ENCODE measurements around the gene KCNQ1. TPM values are rescaled to one million over a fixed set of nuclear protein-coding genes. Genes with fewer than 3 reads are reported as not detected.

KCNQ1 gene
- total RNA-seq, 3 donors from 2014 or later (not counting 1 experiment from before 2014, with no cell fraction given) = 1.9 to 7.8 (median 3.3) TPM

DNA sequence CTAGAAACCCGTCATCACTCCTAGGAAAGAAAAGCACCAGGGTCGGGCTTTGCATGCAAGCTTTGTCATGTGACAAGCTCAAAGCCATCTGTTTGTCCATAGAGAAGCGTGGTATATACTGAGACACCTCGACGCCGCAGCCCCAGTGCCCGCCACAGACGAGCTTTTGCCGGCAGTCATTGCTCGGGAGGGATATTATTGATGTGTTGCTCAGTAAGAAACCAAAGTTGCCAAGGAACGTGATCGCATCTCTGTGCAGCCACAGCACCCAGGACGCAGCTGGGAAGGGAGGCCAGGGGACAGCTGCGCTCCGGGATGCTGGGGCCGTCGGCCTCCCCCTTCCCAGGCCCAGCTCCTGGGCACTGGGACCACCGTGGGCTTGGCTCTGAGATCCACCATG, 344.5 kb downstream of the KCNQ1 start:
- no peak for ATAC-seq
- DNase-seq = peak in 1 of 2 donors; percentile 9
- H3K4me3 Mint-ChIP-seq = no peak overlapping the region
- no peak overlapping the region for H3K27ac ChIP-seq (ENCODE audit: low read length)
- H3K27me3 Mint-ChIP-seq (ENCODE audit: low read depth in 2 of 2) = peaks cover 19 to 39% of the 10 kb centered on the region in 2 donors
- TF ChIP-seq, protein P1, sequence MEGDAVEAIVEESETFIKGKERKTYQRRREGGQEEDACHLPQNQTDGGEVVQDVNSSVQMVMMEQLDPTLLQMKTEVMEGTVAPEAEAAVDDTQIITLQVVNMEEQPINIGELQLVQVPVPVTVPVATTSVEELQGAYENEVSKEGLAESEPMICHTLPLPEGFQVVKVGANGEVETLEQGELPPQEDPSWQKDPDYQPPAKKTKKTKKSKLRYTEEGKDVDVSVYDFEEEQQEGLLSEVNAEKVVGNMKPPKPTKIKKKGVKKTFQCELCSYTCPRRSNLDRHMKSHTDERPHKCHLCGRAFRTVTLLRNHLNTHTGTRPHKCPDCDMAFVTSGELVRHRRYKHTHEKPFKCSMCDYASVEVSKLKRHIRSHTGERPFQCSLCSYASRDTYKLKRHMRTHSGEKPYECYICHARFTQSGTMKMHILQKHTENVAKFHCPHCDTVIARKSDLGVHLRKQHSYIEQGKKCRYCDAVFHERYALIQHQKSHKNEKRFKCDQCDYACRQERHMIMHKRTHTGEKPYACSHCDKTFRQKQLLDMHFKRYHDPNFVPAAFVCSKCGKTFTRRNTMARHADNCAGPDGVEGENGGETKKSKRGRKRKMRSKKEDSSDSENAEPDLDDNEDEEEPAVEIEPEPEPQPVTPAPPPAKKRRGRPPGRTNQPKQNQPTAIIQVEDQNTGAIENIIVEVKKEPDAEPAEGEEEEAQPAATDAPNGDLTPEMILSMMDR (IDR thresholded peaks at IDR 0.05) = no peak
- no peaks in the 10 kb centered on the region for H3K36me3 ChIP-seq (ENCODE audit: control insufficient read depth, insufficient read depth, low read length)
- peaks cover 11% of the 10 kb centered on the region for H3K4me1 ChIP-seq (ENCODE audit: control insufficient read depth, insufficient read depth, low read length)
- intact Hi-C loops (cut with micrococcal nuclease) = no loop called here
- no peaks in the 10 kb centered on the region for H3K36me3 Mint-ChIP-seq
- no peaks in the 10 kb centered on the region for H3K9me3 Mint-ChIP-seq
- H3K4me1 Mint-ChIP-seq = peaks cover 0 to 6% of the 10 kb centered on the region in 2 donors
- H3K4me3 ChIP-seq (ENCODE audit: low read length) = no peak overlapping the region
- WGBS (ENCODE audit: insufficient coverage) = 92% methylated on average over 18 of the region's 18 CpGs
- H3K9me3 ChIP-seq (ENCODE audit: control insufficient read depth, insufficient read depth, low read length) = no peaks in the 10 kb centered on the region
- H3K27me3 ChIP-seq (ENCODE audit: control insufficient read depth, insufficient read depth, low read length) = peaks cover 5% of the 10 kb centered on the region
- no peak overlapping the region for H3K27ac Mint-ChIP-seq

- no peak overlapping the region for H3K4me3 ChIP-seq (ENCODE audit: low read length)
- Mint-ChIP-seq H3K4me3 (no peak overlapping the region), H3K36me3 (no peaks in the 10 kb centered on the region), H3K27ac (no peak overlapping the region), H3K4me1 (peaks cover 0 to 6% of the 10 kb centered on the region in 2 donors), H3K27me3 (ENCODE audit: low read depth in 2 of 2) (peaks cover 19 to 39% of the 10 kb centered on the region in 2 donors), H3K9me3 (no peaks in the 10 kb centered on the region)
- WGBS (ENCODE audit: insufficient coverage) = 80% methylated on average over 5 of the region's 6 CpGs
- peaks cover 5% of the 10 kb centered on the region for H3K27me3 ChIP-seq (ENCODE audit: control insufficient read depth, insufficient read depth, low read length)
- intact Hi-C loops (cut with micrococcal nuclease) = no loop called here
- ATAC-seq (no peak), DNase-seq (peak in 1 of 2 donors; percentile 12)
- TF ChIP-seq, protein P1 (IDR thresholded peaks at IDR 0.05) = no peak
- no peaks in the 10 kb centered on the region for H3K9me3 ChIP-seq (ENCODE audit: control insufficient read depth, insufficient read depth, low read length)
- peaks cover 11% of the 10 kb centered on the region for H3K4me1 ChIP-seq (ENCODE audit: control insufficient read depth, insufficient read depth, low read length)
- H3K36me3 ChIP-seq (ENCODE audit: control insufficient read depth, insufficient read depth, low read length) = no peaks in the 10 kb centered on the region
- H3K27ac ChIP-seq (ENCODE audit: low read length) = no peak overlapping the region
These were observed 345.2 kb downstream of the KCNQ1 start for GRCh38 chr11:2789791-2790567.

GRCh38 chr11:2790568-2790921, 345.7 kb downstream of the KCNQ1 start:
- Histone ChIP-seq H3K4me3 (ENCODE audit: low read length) (no peak overlapping the region), H3K36me3 (ENCODE audit: control insufficient read depth, insufficient read depth, low read length) (no peaks in the 10 kb centered on the region), H3K4me1 (ENCODE audit: control insufficient read depth, insufficient read depth, low read length) (peaks cover 11% of the 10 kb centered on the region), H3K9me3 (ENCODE audit: control insufficient read depth, insufficient read depth, low read length) (no peaks in the 10 kb centered on the region), H3K27me3 (ENCODE audit: control insufficient read depth, insufficient read depth, low read length) (peaks cover 5% of the 10 kb centered on the region), H3K27ac (ENCODE audit: low read length) (no peak overlapping the region)
- ATAC-seq (no peak), DNase-seq (no peak)
- 96% methylated on average over 14 of the region's 14 CpGs for WGBS (ENCODE audit: insufficient coverage)
- Mint-ChIP-seq H3K27ac (no peak overlapping the region), H3K9me3 (no peaks in the 10 kb centered on the region), H3K4me3 (no peak overlapping the region), H3K27me3 (ENCODE audit: low read depth in 2 of 2) (peaks cover 19 to 38% of the 10 kb centered on the region in 2 donors), H3K4me1 (peaks cover 0 to 6% of the 10 kb centered on the region in 2 donors), H3K36me3 (no peaks in the 10 kb centered on the region)
- intact Hi-C loops (cut with micrococcal nuclease) = no loop called here
- TF ChIP-seq, protein P1 (IDR thresholded peaks at IDR 0.05) = no peak
